AG09309 (cell line): Measurements from ENCODE around the gene GALNT18.
A peak's percentile ranks its signal among the peaks of the same experiment; 100 is the strongest.

ENCODE experiments used
- DNase-seq: peaks from one replicate; pipeline ENCODE4 v3.0.0-alpha.2; 2010; ENCODE audit warnings: low read depth
- H3K4me3 ChIP-seq: 2 replicates; pipeline ENCODE4 v1.5.1; 2011; ENCODE audit warnings: mild to moderate bottlenecking, low read depth, low read length, moderate library complexity; ENCODE audit not compliant: control insufficient read depth
- CTCF ChIP-seq: IDR thresholded peaks from 2 replicates; pipeline ENCODE4 v1.5.1; 2011; ENCODE audit warnings: mild to moderate bottlenecking, low read depth, low read length, inconsistent platforms; ENCODE audit not compliant: insufficient read depth, control insufficient read depth; ENCODE audit errors: missing control alignments

The GALNT18 gene

GRCh38 chr11:11237070-11237832, 384.6 kb downstream of the GALNT18 start:
- no peak overlapping the region for H3K4me3 ChIP-seq
- TF ChIP-seq CTCF: no peak
- DNase-seq: no peak

GRCh38 chr11:11236498-11237059, 385.2 kb downstream of the GALNT18 start:
- no peak for TF ChIP-seq CTCF
- DNase-seq: no peak

GRCh38 chr11:11231763-11232162, 390.0 kb downstream of the GALNT18 start:
- TF ChIP-seq CTCF: no peak
- no peak for DNase-seq
- H3K4me3 ChIP-seq: no peak overlapping the region

More at GRCh38 chr11:11236498-11237059, 385.2 kb downstream of the GALNT18 start:
- no peak overlapping the region for H3K4me3 ChIP-seq

- no peak for DNase-seq
- no peak overlapping the region for H3K4me3 ChIP-seq
- peak; percentile 21 for TF ChIP-seq CTCF
Observed at GRCh38 chr11:11230802-11231562, 390.8 kb downstream of the GALNT18 start.

GRCh38 chr11:11230087-11230486, 391.7 kb downstream of the GALNT18 start:
- no peak for DNase-seq
- no peak overlapping the region for H3K4me3 ChIP-seq
- no peak for TF ChIP-seq CTCF

GRCh38 chr11:11229647-11230046, 392.2 kb downstream of the GALNT18 start:
- TF ChIP-seq CTCF: no peak
- no peak overlapping the region for H3K4me3 ChIP-seq
- DNase-seq: no peak
